NCI-H128 (cell line): ENCODE results near the gene PLB1.

Source experiments
- DNase-seq: peaks from one replicate; lab custom pipeline; 2025; ENCODE audit not compliant: unreplicated experiment; lab: John Stamatoyannopoulos, UW

PLB1 gene

DNA sequence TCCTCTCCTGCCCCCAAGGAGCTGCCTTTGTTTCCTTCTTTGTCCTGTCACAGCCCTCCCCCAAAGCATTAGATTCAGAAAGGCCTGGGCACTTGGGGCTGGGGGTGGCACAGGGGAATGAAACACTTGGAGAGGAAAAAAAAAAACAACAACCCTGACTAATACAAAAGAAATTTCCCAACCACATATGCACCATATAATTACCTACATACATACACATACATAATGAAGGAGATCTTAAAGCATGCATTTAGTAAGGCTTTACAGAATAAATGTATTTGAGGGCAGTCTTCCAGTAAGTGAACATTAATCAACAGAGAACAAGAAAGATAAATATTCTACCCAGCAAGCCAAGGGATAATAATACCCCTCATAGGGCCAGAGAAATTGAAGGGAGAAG lies 185.7 kb downstream of the PLB1 start:
- DNase-seq: no peak

DNA sequence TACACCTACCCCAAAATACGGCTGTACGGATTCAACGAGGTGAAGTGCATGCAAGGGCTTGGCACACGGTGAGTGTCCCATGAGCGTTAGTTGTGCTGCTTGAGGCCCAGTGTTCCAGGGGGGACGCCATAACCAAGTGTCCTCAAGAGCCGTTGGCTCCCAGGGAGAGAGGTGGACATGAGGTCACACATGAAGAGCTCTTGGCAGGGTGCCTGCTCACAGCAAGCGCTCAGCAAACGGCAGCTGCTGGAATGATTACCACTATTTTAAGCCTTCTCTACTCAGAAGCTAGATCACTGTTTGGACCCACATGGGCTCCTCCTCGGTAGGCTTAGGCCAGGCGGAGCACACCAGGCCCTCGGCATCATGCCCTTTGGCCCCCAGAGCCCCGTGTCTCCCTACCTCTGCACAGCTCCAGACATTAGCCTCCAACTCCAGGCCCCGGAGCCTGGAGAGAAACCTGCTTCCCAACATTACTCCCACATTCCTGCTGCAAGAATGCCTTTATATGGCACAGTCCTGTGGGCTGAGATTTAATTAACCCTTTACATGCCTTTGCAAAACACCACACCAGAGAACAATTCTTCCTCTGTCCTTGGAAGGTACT lies 187.3 kb downstream of the PLB1 start:
- DNase-seq: no peak

- no peak for DNase-seq
Observed at GRCh38 chr2:28684142-28684858, 188.4 kb downstream of the PLB1 start.

- no peak for DNase-seq
Observed at GRCh38 chr2:28687171-28687570, 191.3 kb downstream of the PLB1 start.

DNA sequence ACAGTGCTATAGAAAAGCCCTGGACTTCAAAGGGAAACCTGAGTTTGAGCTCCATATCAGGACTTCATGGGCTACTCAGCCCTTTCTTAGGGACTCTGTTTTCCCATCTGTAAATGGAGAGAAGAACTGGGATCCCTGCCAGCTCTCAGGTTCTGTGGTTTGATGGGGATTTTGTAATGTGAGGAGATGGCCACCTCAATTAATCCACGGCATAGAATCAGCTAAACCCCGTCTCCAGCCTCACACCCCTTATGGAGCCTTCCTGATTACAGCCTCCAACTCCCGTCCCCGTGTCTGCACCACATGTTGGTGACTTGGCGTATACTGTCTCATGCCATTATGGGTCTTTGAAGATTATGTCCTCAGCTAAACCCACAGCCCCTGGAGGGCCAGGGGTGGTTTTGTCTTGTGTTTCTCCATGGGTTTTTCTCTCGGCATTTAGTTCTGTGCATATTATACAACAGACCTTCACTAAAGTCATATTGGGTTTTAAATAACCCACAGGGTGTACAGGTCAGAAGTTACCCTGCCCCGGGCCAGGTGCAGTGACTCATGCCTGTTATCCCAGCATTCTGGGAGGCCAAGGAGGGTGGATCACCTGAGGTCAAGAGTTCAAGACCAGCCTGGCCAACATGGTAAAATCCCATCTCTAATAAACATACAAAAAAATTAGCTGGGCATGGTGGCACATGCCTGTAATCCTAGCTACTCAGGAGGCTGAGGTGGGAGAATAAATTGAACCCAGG lies 192.0 kb downstream of the PLB1 start:
- DNase-seq: no peak

- no peak for DNase-seq
Observed at GRCh38 chr2:28688818-28689217, 193.0 kb downstream of the PLB1 start.

DNA sequence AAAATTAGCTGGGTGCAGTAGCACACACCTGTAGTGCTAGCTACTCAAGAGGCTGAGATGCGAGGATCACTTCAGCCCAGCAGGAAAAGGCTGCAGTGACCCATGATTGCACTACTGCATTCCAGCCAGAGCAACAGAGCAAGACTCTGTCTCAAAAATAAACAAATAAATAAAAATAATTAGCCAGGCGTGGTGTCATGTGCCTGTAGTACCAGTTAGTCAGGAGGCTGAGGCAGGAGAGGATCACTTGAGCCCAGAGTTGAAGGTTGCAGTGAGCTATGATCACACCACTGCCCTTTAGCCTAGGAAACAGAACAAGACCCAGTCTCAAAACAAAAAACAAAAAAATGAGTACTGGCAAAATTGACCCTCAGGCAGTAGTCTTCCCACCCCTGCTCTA lies 193.9 kb downstream of the PLB1 start:
- no peak for DNase-seq

GRCh38 chr2:28692411-28692810 lies 196.6 kb downstream of the PLB1 start:
- DNase-seq: no peak

DNA sequence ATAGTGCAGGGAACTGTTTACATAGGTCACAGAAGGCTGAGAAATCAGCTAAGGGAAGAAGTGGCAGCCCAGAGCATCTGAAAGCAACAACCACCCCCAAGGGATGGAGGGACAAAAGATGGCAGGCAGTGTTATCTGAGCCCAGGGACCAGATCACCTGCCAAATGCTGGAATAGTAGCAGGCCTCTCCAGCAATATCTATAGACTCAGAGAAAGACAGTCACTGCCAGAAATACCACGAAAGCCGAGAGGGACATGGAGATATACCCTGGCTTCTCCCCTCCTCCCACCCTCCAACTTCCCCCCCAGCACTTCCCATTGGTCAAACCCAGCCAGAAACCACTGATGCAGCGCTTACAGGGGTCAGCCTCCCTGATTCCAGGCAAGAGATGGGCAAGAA lies 197.4 kb downstream of the PLB1 start:
- DNase-seq: no peak
